HepG2 (cell line): ENCODE data around the gene AUP1. TPM values are rescaled to one million over a fixed set of nuclear protein-coding genes. Genes with fewer than 3 reads are reported as not detected.

Experiments used
- ARID3A ChIP-seq: IDR thresholded peaks from 2 replicates; pipeline ENCODE4 v1.6.1; 2012; ENCODE audit warnings: low read depth, low read length, improper control_type of control experiment
- HDAC1 ChIP-seq: sonication (generic); formaldehyde crosslinking; IDR thresholded peaks from 2 replicates; pipeline ENCODE4 v1.5.1; 2020; ENCODE audit warnings: mild to moderate bottlenecking, missing genetic modification reagents
- IKZF1 ChIP-seq: fragments of 450-650 bp; IDR thresholded peaks from 2 replicates; pipeline ENCODE4 v1.7.1; 2016
- KDM5B ChIP-seq: sonication (generic); formaldehyde crosslinking; IDR thresholded peaks from 2 replicates; pipeline ENCODE4 v1.4.0; 2020; ENCODE audit warnings: missing genetic modification reagents, mild to moderate bottlenecking, borderline replicate concordance
- MAX ChIP-seq: IDR thresholded peaks from 2 replicates; pipeline ENCODE4 v1.6.1; 2012; ENCODE audit warnings: inconsistent platforms
- MED1 ChIP-seq: sonication (generic); formaldehyde crosslinking; IDR thresholded peaks from 2 replicates; pipeline ENCODE4 v1.4.0; 2020; ENCODE audit warnings: missing genetic modification reagents
- MTF2 ChIP-seq: sonication (generic); formaldehyde crosslinking; IDR thresholded peaks from 2 replicates; pipeline ENCODE4 v1.5.0; 2020; ENCODE audit warnings: missing genetic modification reagents, borderline replicate concordance
- NCOR1 ChIP-seq: fragments of 200-600 bp; sonication (generic); IDR thresholded peaks from 2 replicates; pipeline ENCODE4 v1.7.0; 2017; ENCODE audit warnings: antibody characterized with exemption, low read length, borderline replicate concordance
- NR2F6 ChIP-seq, 2 experiments: IDR thresholded peaks; 2 replicates each; pipeline ENCODE4 v1.6.1; 2016; ENCODE audit warnings: antibody characterized with exemption in 1 of 2, mild to moderate bottlenecking in 1 of 2
- RCOR2 ChIP-seq: IDR thresholded peaks from 2 replicates; pipeline ENCODE4 v1.6.1; 2016; ENCODE audit warnings: missing biosample characterization, missing genetic modification reagents
- RFXANK ChIP-seq: IDR thresholded peaks from 2 replicates; pipeline ENCODE4 v1.6.1; 2016
- THAP9 ChIP-seq: sonication (generic); formaldehyde crosslinking; IDR thresholded peaks from 2 replicates; pipeline ENCODE4; 2020; ENCODE audit warnings: missing genetic modification reagents, mild to moderate bottlenecking, borderline replicate concordance
- ZFP91 ChIP-seq: sonication (generic); formaldehyde crosslinking; IDR thresholded peaks from 2 replicates; pipeline ENCODE4 v1.9.0; 2022; ENCODE audit warnings: missing genetic modification reagents, mild to moderate bottlenecking, borderline replicate concordance
- ZKSCAN5 ChIP-seq: sonication (generic); formaldehyde crosslinking; IDR thresholded peaks from 2 replicates; pipeline ENCODE4 v1.5.1; 2020; ENCODE audit warnings: mild to moderate bottlenecking, missing genetic modification reagents
- ZNF253 ChIP-seq: sonication (generic); formaldehyde crosslinking; IDR thresholded peaks from 2 replicates; pipeline ENCODE4 v1.8.0; 2022; ENCODE audit warnings: mild to moderate bottlenecking, missing genetic modification reagents, borderline replicate concordance
- ZNF652 ChIP-seq: IDR thresholded peaks from 2 replicates; pipeline ENCODE4 v1.6.1; 2016; ENCODE audit warnings: low read depth, borderline replicate concordance
- ZNF691 ChIP-seq: sonication (generic); formaldehyde crosslinking; IDR thresholded peaks from 2 replicates; pipeline ENCODE4 v1.4.0; 2020; ENCODE audit warnings: missing genetic modification reagents, low read depth, mild to moderate bottlenecking, borderline replicate concordance
- ZNF703 ChIP-seq: sonication (generic); formaldehyde crosslinking; IDR thresholded peaks from 2 replicates; pipeline ENCODE4 v1.5.1; 2020; ENCODE audit warnings: missing genetic modification reagents, mild to moderate bottlenecking, moderate library complexity, borderline replicate concordance
- ZNF816 ChIP-seq: sonication (generic); formaldehyde crosslinking; IDR thresholded peaks from 2 replicates; pipeline ENCODE4 v1.8.0; 2022; ENCODE audit warnings: missing genetic modification reagents, mild to moderate bottlenecking, borderline replicate concordance
- ZNF841 ChIP-seq: sonication (generic); formaldehyde crosslinking; IDR thresholded peaks from 2 replicates; pipeline ENCODE4 v1.8.1; 2023; ENCODE audit warnings: missing genetic modification reagents, borderline replicate concordance
- ZSCAN29 ChIP-seq: sonication (generic); formaldehyde crosslinking; conservative IDR thresholded peaks from 2 replicates; pipeline ENCODE4 v1.4.0; 2020; ENCODE audit warnings: mild to moderate bottlenecking, missing genetic modification reagents
- polyA plus RNA-seq, 8 experiments: library from polyadenylated mRNA; depleted of rRNA in 3 of 8; stranded (reverse) in 7 of 8; unstranded in 1 of 8; fragments of >200 nt; fragmentation: Illumina TruSeq in 4 of 8; extraction: Trizol in 4 of 8; gene quantifications; 2 replicates each; pipeline versions ENCODE4 v1.2.1 to v1.2.3, GENCODE V29; 2011 to 2016; ENCODE audit warnings: low read depth in 4 of 8, missing spikeins in 1 of 8, mixed read lengths in 1 of 8; ENCODE audit not compliant: insufficient read depth in 1 of 8
- total RNA-seq, 5 experiments: library from RNA; depleted of rRNA; stranded (reverse); fragments of >200 nt; fragmentation: Illumina TruSeq; extraction: Trizol; gene quantifications; 2 replicates each; pipeline ENCODE4 v1.2.3, GENCODE V29; 2016; ENCODE audit warnings: low read depth in 1 of 5

AUP1 gene
- total and polyA plus RNA-seq, 2 of the 13 experiments (the other 11 are each of a cell fraction or from before 2014, with no cell fraction given) = 174 to 267 TPM

GRCh38 chr2:74482801-74483674 is 46.5 kb downstream of the AUP1 start, which contains the start of the genes CCDC142 and TTC31 (continued):
- TF ChIP-seq THAP9 (CRISPR knock-in tag) (peak; percentile 96), RCOR2 (CRISPR knock-in tag) (peak; percentile 16; the same call in 1 of the 2 replicates), ZNF703 (CRISPR knock-in tag) (peak; percentile 62; the same call in 1 of the 2 replicates), ZNF652 (CRISPR knock-in tag) (peak; percentile 38; the same call in 1 of the 2 replicates), NR2F6 (IDR thresholded peaks at IDR 0.05) (peak; percentile 53; the same call in 1 of the 2 replicates), NR2F6 (CRISPR knock-in tag; IDR thresholded peaks at IDR 0.05) (peak; percentile 56; the same call in 1 of the 2 replicates), RFXANK (peak; percentile 76), ZNF253 (CRISPR knock-in tag) (no peak), NCOR1 (peak; percentile 55; the same call in 1 of the 2 replicates), ZNF841 (CRISPR knock-in tag) (no peak), ZNF816 (CRISPR knock-in tag) (peak; percentile 75; the same call in 1 of the 2 replicates), IKZF1 (no peak), ZFP91 (CRISPR knock-in tag) (peak; percentile 92), MAX (peak; percentile 88), ZKSCAN5 (CRISPR knock-in tag) (no peak), ZSCAN29 (CRISPR knock-in tag) (0 out of 2 replicates have a peak, but pooled peaks have one; percentile 42), ZNF691 (CRISPR knock-in tag) (no peak; the same call in 1 of the 2 replicates), MED1 (CRISPR knock-in tag) (peak; percentile 75), HDAC1 (CRISPR knock-in tag) (peak; percentile 96), MTF2 (CRISPR knock-in tag) (peak; percentile 82), ARID3A (peak; percentile 80), KDM5B (peak; percentile 97)
